Measurements from ENCODE around the gene XPOT.
A peak's percentile ranks its signal among the peaks of the same experiment; 100 is the strongest.
"Not testable (repeated sequence)": the region's sequence is repeated elsewhere in the genome, so short reads cannot be mapped to it uniquely, and the experiment has no call there.

XPOT gene, protein sequence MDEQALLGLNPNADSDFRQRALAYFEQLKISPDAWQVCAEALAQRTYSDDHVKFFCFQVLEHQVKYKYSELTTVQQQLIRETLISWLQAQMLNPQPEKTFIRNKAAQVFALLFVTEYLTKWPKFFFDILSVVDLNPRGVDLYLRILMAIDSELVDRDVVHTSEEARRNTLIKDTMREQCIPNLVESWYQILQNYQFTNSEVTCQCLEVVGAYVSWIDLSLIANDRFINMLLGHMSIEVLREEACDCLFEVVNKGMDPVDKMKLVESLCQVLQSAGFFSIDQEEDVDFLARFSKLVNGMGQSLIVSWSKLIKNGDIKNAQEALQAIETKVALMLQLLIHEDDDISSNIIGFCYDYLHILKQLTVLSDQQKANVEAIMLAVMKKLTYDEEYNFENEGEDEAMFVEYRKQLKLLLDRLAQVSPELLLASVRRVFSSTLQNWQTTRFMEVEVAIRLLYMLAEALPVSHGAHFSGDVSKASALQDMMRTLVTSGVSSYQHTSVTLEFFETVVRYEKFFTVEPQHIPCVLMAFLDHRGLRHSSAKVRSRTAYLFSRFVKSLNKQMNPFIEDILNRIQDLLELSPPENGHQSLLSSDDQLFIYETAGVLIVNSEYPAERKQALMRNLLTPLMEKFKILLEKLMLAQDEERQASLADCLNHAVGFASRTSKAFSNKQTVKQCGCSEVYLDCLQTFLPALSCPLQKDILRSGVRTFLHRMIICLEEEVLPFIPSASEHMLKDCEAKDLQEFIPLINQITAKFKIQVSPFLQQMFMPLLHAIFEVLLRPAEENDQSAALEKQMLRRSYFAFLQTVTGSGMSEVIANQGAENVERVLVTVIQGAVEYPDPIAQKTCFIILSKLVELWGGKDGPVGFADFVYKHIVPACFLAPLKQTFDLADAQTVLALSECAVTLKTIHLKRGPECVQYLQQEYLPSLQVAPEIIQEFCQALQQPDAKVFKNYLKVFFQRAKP

DNA sequence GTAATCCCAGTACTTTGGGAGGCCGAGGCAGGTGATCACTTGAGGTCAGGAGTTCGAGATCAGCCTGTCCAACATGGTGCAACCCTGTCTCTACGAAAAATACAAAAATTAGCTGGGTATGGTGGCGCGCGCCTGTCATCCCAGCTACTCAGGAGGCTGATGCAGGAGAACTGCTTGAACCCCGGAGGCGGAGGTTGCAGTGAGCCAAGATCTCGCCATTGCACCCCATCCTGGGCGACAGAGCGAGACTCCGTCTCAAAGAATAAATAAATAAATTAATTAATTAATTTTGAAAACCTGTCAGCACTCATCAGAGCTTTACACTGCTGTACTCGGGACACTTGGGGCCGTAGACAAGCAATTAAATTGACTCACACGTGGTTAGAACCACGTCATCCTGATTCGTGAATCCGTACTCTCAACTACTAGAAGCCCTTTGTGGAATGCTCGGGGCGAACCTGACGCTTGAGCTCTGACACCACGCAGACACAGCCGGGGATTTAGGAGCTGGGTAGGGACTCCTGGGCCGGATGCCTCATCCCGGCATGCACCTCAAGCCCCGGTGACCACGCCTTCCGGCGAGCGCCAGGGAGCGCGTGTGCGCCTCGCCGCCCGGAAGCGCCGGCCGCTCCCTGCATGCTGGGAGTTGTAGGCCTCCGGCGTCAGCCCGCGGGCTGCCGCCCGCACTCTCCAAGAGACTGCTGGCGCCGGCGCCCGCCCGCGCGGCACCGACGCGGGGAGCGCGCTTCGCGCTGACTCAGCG, at the start of gene XPOT:
XPOT (plus strand) TSS at position 686 of the 763 bp plus-strand sequence. CDS start 5,644 bp downstream, outside the sequence.
- Mint-ChIP-seq H3K9me3 (no peaks in the 10 kb centered on the region), H3K36me3 (ENCODE audit: low read depth) (peaks cover 8% of the 10 kb centered on the region), H3K27ac (peak within 1 kb of the TSS; percentile 95), H3K4me3 (peak within 1 kb of the TSS; percentile 93), H3K4me1 (ENCODE audit: low read depth) (peaks cover 19% of the 10 kb centered on the region), H3K27me3 (no peaks in the 10 kb centered on the region)
- intact Hi-C loops (cut with micrococcal nuclease): no loop called here

DNA sequence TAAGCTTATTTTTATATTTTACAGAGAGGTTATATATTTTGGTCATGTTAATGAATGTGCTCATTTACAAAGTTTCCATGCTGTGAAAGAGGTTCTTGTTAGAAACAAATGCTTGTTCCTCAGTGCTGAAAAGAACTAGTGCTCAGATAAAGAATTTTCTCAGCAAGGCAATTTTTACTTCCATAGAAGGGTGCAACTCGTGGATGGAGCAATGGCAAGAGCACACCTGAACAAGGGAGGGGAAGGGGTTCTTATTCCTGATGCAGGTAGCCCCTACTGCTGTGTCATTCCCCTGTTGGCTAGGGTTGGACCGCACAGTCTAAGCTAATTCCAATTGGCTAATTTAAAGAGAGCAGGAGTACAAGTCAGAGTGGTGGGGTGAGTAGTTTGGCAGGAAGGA, 48.0 kb upstream of the XPOT start:
- H3K27ac Mint-ChIP-seq; H3K27me3 Mint-ChIP-seq; H3K4me3 Mint-ChIP-seq; intact Hi-C loops (cut with micrococcal nuclease); H3K4me1 Mint-ChIP-seq (ENCODE audit: low read depth); H3K36me3 Mint-ChIP-seq (ENCODE audit: low read depth): not testable (repeated sequence)
- H3K9me3 Mint-ChIP-seq: peaks cover 20% of the 10 kb centered on the region

DNA sequence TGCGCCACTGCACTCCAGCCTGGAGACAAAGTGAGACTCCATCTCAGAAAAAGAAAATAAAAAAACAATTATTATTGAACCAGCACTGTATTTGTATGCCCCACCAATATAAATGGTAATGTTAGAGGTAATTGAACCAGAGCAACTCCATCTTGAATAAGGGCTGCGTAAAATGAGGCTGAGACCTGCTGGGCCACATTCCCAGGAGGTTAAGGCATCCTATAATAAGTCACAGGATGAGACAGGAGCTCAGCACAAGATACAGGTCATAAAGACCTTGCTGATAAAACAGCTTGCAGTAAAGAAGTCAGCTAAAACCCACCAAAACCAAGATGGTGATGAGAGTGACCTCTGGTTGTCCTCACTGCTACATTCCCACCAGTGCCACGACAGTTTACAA, 43.0 kb upstream of the XPOT start:
- H3K27me3 Mint-ChIP-seq; intact Hi-C loops (cut with micrococcal nuclease); H3K4me3 Mint-ChIP-seq; H3K4me1 Mint-ChIP-seq (ENCODE audit: low read depth); H3K27ac Mint-ChIP-seq; H3K36me3 Mint-ChIP-seq (ENCODE audit: low read depth); H3K9me3 Mint-ChIP-seq: not testable (repeated sequence)

DNA sequence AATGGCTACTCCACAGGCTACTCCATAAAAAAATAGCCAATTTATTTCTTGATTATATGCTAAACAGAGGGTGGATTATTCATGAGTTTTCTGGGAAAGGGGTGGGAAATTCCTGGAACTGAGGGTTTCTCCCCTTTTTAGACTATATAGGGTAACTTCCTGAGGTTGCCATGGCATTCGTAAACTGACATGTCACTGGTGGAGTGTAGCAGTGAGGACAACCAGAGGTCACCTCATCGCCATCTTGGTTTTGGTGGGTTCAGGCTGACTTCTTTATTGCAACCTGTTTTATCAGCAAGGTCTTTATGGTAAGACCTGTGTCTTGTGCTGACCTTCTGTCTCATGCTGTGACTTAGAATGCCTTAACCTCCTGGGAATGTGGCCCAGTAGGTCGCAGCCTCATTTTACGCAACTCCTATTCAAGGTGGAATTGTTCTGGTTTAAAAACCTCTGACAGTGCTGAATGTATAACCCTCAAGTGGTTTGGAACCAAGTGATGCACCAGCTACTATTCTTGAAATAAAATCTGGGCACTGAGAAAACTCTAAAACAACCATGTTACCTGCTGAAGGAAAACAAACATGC, 41.4 kb upstream of the XPOT start:
- intact Hi-C loops (cut with micrococcal nuclease): no loop called here
- Mint-ChIP-seq H3K27ac (no peak overlapping the region), H3K9me3 (no peaks in the 10 kb centered on the region), H3K4me3 (no peak overlapping the region), H3K4me1 (ENCODE audit: low read depth) (no peaks in the 10 kb centered on the region), H3K27me3 (no peaks in the 10 kb centered on the region), H3K36me3 (ENCODE audit: low read depth) (no peaks in the 10 kb centered on the region)

DNA sequence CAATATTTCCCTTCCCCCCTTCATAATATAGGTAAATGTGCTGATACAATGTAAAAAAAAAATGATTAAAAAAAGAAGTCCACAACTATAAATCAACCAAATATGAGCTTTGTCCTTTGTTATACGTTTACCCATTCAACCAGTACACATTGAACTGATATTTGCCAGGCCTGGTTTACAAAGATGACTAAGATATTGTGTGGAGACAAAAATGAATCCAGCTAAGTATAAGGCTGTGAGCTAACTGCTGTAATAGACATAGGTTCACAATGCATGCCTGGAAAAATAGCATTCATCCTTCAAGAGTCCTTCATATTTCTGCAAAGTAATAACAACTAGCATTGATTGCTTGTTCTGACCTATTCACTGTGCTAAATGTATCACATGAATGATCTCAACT, 20.5 kb upstream of the XPOT start:
- H3K27ac Mint-ChIP-seq: no peak overlapping the region
- intact Hi-C loops (cut with micrococcal nuclease): no loop called here
- H3K27me3 Mint-ChIP-seq: peaks cover 2% of the 10 kb centered on the region
- peaks cover 20% of the 10 kb centered on the region for H3K9me3 Mint-ChIP-seq
- no peak overlapping the region for H3K4me3 Mint-ChIP-seq
- H3K36me3 Mint-ChIP-seq (ENCODE audit: low read depth): no peaks in the 10 kb centered on the region
- H3K4me1 Mint-ChIP-seq (ENCODE audit: low read depth): no peaks in the 10 kb centered on the region

DNA sequence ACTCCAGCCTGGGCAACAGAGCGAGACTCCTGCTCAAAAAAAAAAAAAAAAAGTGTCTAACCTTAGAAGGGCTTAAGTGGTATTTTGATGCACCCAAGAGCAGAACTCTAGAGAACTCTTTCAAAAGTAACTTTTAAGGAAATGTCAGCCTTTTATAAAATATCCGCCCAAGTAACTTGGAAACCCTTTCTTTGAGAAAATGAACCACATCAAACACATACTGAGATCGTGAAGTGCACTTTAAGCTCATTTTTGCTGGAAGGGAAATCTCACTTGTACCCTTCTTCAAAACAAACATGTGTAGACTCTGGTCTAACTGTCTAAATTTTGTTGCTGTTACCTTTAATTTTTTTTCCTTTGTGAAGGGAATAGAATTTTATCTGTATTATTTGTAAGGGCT, 19.2 kb upstream of the XPOT start:
- intact Hi-C loops (cut with micrococcal nuclease): no loop called here
- no peaks in the 10 kb centered on the region for H3K36me3 Mint-ChIP-seq (ENCODE audit: low read depth)
- H3K27me3 Mint-ChIP-seq: peaks cover 15% of the 10 kb centered on the region
- H3K27ac Mint-ChIP-seq: no peak overlapping the region
- H3K4me3 Mint-ChIP-seq: no peak overlapping the region
- H3K9me3 Mint-ChIP-seq: peaks cover 20% of the 10 kb centered on the region
- no peaks in the 10 kb centered on the region for H3K4me1 Mint-ChIP-seq (ENCODE audit: low read depth)

DNA sequence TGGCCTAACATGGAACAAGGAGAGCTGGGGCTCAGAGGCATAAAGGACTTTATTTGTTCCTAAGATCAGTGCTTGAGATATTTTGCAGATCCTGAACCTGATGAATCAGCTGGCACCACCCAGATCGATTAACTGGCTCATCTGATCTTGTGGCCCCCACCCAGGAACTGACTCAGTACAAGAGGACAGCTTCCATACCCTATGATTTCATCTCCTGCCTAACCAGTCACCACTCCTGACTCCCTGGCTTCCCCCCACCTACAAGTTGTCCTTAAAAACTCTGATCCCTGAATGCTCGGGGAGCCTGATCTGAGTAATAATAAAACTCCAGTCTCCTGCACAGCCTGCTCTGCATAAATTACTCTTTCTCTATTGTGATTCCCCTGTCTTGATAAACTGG, 18.7 kb upstream of the XPOT start:
- Mint-ChIP-seq H3K27me3 (peaks cover 19% of the 10 kb centered on the region), H3K36me3 (ENCODE audit: low read depth) (no peaks in the 10 kb centered on the region), H3K4me3 (no peak overlapping the region), H3K27ac (no peak overlapping the region), H3K4me1 (ENCODE audit: low read depth) (peaks cover 1% of the 10 kb centered on the region), H3K9me3 (peaks cover 15% of the 10 kb centered on the region)
- intact Hi-C loops (cut with micrococcal nuclease): no loop called here

DNA sequence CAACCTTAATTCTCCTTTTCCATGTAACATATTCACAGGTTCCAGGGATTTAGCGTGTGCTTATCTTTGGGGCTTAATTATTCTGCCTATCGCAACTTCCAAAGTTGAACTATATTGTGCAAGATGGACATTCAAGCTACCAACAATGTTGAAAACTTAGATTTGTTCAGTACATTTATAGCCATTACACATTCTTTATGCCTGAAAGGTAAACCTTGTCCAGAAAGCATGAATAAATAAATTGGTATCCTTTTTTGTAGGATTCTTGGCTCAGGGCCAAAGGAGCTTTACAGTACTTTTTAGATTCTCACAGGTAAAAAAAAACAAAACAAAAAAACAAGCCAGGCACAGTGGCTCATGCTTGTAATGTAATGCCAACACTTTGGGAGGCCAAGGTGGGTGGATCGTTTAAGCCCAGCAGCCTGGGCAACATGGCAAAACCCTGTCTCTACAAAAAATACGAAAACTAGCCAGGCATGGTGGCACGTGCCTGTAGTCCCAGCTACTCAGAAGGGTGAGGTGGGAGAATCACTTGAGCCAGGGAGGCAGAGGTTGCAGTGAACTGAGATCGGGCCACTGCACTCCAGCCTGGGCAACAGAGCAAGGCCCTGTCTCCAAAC, 16.9 kb upstream of the XPOT start:
- H3K4me3 Mint-ChIP-seq: no peak overlapping the region
- H3K27me3 Mint-ChIP-seq: peaks cover 34% of the 10 kb centered on the region
- peaks cover 5% of the 10 kb centered on the region for H3K4me1 Mint-ChIP-seq (ENCODE audit: low read depth)
- H3K9me3 Mint-ChIP-seq: no peaks in the 10 kb centered on the region
- intact Hi-C loops (cut with micrococcal nuclease): no loop called here
- H3K36me3 Mint-ChIP-seq (ENCODE audit: low read depth): no peaks in the 10 kb centered on the region
- H3K27ac Mint-ChIP-seq: no peak overlapping the region

DNA sequence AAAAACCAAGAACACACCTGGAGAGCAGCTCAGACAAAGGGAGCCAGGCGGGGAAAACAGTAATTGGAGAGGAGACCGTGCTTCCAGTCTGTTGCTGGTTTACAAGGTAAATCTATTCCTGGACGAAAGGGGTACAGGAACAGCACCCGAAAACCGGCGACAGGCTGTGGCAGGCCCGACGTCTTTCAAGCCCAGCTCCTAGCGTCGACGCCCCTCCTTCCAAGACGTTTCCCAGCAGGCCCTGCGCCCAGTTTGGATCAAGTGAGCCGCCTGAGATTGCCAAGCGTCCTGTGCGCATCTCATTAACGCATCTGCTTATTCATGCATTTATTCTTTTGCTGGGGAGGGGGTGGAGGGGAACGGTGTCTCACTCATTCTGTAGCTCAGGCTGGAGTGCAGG, 15.0 kb upstream of the XPOT start:
- H3K36me3 Mint-ChIP-seq (ENCODE audit: low read depth): no peaks in the 10 kb centered on the region
- no peaks in the 10 kb centered on the region for H3K9me3 Mint-ChIP-seq
- intact Hi-C loops (cut with micrococcal nuclease): no loop called here
- no peak overlapping the region for H3K4me3 Mint-ChIP-seq
- H3K4me1 Mint-ChIP-seq (ENCODE audit: low read depth): peaks cover 5% of the 10 kb centered on the region
- H3K27me3 Mint-ChIP-seq: peaks cover 34% of the 10 kb centered on the region
- no peak overlapping the region for H3K27ac Mint-ChIP-seq

DNA sequence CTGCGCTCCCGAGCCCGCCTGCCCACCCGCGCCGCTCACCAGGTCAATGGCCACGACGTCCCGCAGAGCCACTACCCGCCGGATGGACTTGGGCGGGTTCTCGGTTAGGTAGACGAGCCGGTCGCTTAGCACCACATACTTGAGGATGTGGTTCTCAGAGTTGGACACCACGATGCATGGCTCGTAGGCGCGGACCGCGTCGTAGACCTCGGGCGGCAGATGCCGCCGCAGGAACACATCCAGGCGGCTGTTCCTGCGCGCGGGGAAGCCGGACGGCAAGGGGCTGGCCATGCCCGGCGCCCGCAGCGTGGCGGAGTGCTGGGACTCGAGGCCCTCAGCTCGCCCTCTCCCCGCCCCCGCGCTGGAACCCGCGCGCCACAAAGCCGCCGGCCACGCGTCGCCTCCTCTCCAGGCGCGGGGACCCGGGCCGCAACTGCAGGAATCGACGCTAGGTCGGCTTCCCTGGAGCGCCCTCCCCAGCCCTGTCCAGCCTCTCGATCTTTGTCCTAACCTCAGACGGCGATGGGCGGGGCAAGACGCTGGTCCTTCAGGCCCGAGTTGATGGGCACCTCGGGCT, 13.8 kb upstream of the XPOT start, which contains the start of gene C12orf56:
C12orf56 (minus strand) TSS at position 484 of the 577 bp plus-strand sequence; CDS start at position 291, 193 bp downstream.
- Mint-ChIP-seq H3K27me3 (peaks cover 34% of the 10 kb centered on the region), H3K4me1 (ENCODE audit: low read depth) (peaks cover 5% of the 10 kb centered on the region), H3K36me3 (ENCODE audit: low read depth) (no peaks in the 10 kb centered on the region), H3K27ac (no peak within 1 kb of the TSS), H3K9me3 (no peaks in the 10 kb centered on the region), H3K4me3 (peak within 1 kb of the TSS; percentile 60)
- intact Hi-C loops (cut with micrococcal nuclease): loop anchor here (5.0 kb wide), 1 partner anchor 563 kb away; no protein-coding TSS in a partner anchor

DNA sequence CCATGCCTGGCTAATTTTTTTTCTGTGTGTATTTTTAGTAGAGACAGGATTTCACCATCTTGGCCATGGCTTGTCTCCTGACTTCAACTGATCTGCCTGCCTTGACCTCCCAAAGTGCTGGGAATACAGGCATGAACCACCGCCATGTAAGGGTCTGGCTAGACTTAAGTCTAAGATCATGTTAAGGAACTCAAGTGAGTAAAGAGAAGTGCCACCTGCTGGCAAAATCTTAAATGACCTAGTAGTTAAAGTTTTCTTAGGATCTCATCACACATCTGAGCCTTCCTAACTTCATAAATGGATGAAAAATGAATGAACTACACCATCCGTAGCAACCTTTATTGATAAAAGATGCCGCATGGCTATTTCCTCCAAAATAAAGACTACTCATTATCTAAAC, 12.0 kb upstream of the XPOT start:
- Mint-ChIP-seq H3K4me1 (ENCODE audit: low read depth) (peaks cover 5% of the 10 kb centered on the region), H3K27me3 (peaks cover 34% of the 10 kb centered on the region), H3K4me3 (no peak overlapping the region), H3K9me3 (no peaks in the 10 kb centered on the region), H3K27ac (no peak overlapping the region), H3K36me3 (ENCODE audit: low read depth) (no peaks in the 10 kb centered on the region)
- intact Hi-C loops (cut with micrococcal nuclease): loop anchor here (1.0 to 5.0 kb wide), 2 partner anchors 119 to 565 kb away; no protein-coding TSS in a partner anchor

DNA sequence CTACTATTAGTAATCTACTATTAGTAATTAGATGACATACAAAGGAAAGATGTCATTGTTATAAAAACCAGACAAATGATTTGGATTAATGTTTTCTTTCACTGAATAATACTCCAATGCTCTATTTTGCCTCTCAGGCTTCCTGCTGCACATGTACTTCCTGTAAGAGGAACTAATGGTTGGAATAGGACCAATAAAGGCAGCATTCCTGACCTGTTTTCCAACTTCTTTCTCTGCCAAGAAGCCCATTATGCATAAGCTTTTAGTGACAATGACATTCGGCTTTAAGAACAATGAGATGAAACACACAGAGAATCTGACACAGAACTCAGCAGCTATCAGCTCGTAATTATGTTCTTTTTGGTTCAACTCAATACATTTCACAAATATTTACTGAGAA, 8.5 kb upstream of the XPOT start:
- no peaks in the 10 kb centered on the region for H3K9me3 Mint-ChIP-seq
- H3K36me3 Mint-ChIP-seq (ENCODE audit: low read depth): no peaks in the 10 kb centered on the region
- no peak overlapping the region for H3K4me3 Mint-ChIP-seq
- no peak overlapping the region for H3K27ac Mint-ChIP-seq
- peaks cover 12% of the 10 kb centered on the region for H3K27me3 Mint-ChIP-seq
- peaks cover 2% of the 10 kb centered on the region for H3K4me1 Mint-ChIP-seq (ENCODE audit: low read depth)
- intact Hi-C loops (cut with micrococcal nuclease): no loop called here

DNA sequence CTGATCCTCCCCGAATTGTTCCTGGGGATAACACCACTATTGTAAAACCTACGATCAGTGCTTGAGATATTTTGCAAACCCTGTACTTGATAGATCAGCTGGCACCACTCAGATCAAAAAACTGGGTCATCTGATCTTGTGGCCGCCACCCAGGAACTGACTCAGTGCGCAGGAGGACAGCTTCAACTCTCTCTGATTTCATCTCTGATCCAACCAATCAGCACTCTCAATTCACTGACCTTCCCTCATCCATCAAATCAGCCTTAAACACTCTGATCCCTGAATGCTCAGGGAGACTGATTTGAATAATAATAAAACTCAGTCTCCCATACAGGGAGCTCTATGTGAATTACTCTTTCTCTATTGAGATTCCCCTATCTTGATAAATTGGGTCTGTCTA, 4.2 kb upstream of the XPOT start:
- H3K27ac Mint-ChIP-seq: no peak overlapping the region
- no peaks in the 10 kb centered on the region for H3K27me3 Mint-ChIP-seq
- H3K9me3 Mint-ChIP-seq: no peaks in the 10 kb centered on the region
- peaks cover 8% of the 10 kb centered on the region for H3K36me3 Mint-ChIP-seq (ENCODE audit: low read depth)
- intact Hi-C loops (cut with micrococcal nuclease): no loop called here
- H3K4me3 Mint-ChIP-seq: no peak overlapping the region
- no peaks in the 10 kb centered on the region for H3K4me1 Mint-ChIP-seq (ENCODE audit: low read depth)

Measured in dendritic cell treated with granulocyte-macrophage colony-stimulating factor and Interleukin-4, amounts not matched to agents 40 ng/mL and 50 ng/mL, for 4 days (primary cell).